GM12875 (cell line): ENCODE measurements around the gene ZZZ3.
"Not testable (repeated sequence)": the region's sequence is repeated elsewhere in the genome, so short reads cannot be mapped to it uniquely, and the experiment has no call there.

Experiments
- H3K4me3 ChIP-seq: one replicate; pipeline ENCODE4 v1.5.1; 2011; ENCODE audit warnings: low read depth, low read length, control low read depth
- TF ChIP-seq, protein P1 (sequence below): IDR thresholded peaks from 2 replicates; pipeline ENCODE4 v1.5.1; 2011; ENCODE audit warnings: low read depth, mild to moderate bottlenecking, control low read depth, inconsistent platforms, low read length, moderate library complexity, borderline replicate concordance; ENCODE audit not compliant: insufficient read depth

The ZZZ3 gene

DNA sequence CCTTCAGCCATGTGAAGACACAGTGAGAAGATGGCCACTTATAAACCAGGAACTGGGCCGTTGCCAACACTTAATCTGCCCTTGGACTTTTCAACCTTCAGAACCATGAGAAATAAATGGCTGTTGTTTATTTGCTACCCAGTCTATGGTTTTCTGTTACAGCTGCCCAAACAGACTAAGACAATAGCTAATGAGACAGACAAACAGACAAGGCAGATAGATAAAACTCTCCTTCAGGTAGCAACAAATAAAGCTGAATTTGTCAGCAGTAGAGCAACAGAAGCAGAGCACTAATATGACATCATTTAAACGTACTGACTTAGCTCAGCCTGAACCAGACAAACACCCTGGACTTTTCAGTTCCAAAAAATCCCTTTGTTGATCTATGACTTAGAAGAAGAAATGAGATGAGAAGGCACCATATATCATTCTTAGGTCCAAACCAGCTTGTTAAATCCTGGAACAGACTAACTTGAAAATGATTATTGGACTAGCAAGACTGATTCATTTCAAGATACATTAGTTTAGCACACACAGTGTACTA, 27.0 kb downstream of the ZZZ3 start:
- H3K4me3 ChIP-seq, result no peak overlapping the region
- TF ChIP-seq, protein P1, sequence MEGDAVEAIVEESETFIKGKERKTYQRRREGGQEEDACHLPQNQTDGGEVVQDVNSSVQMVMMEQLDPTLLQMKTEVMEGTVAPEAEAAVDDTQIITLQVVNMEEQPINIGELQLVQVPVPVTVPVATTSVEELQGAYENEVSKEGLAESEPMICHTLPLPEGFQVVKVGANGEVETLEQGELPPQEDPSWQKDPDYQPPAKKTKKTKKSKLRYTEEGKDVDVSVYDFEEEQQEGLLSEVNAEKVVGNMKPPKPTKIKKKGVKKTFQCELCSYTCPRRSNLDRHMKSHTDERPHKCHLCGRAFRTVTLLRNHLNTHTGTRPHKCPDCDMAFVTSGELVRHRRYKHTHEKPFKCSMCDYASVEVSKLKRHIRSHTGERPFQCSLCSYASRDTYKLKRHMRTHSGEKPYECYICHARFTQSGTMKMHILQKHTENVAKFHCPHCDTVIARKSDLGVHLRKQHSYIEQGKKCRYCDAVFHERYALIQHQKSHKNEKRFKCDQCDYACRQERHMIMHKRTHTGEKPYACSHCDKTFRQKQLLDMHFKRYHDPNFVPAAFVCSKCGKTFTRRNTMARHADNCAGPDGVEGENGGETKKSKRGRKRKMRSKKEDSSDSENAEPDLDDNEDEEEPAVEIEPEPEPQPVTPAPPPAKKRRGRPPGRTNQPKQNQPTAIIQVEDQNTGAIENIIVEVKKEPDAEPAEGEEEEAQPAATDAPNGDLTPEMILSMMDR, result no peak

GRCh38 chr1:77652970-77653516, 29.4 kb downstream of the ZZZ3 start:
- TF ChIP-seq, protein P1, result no peak
- no peak overlapping the region for H3K4me3 ChIP-seq

GRCh38 chr1:77652268-77652667, 30.2 kb downstream of the ZZZ3 start:
- no peak overlapping the region for H3K4me3 ChIP-seq
- TF ChIP-seq, protein P1, result no peak

- TF ChIP-seq, protein P1, result no peak
- no peak overlapping the region for H3K4me3 ChIP-seq
Observed at GRCh38 chr1:77649127-77649526, 33.3 kb downstream of the ZZZ3 start.

GRCh38 chr1:77646224-77646623, 36.2 kb downstream of the ZZZ3 start:
- H3K4me3 ChIP-seq, result not testable (repeated sequence)

GRCh38 chr1:77643456-77643855, 39.0 kb downstream of the ZZZ3 start:
- TF ChIP-seq, protein P1, result no peak
- H3K4me3 ChIP-seq, result no peak overlapping the region

GRCh38 chr1:77642941-77643340, 39.5 kb downstream of the ZZZ3 start:
- H3K4me3 ChIP-seq, result no peak overlapping the region
- TF ChIP-seq, protein P1, result no peak
